HepG2 (cell line): ENCODE results near the gene SYPL2. TPM values are rescaled to one million over a fixed set of nuclear protein-coding genes. Genes with fewer than 3 reads are reported as not detected.
A peak's percentile ranks its signal among the peaks of the same experiment; 100 is the strongest.

ENCODE experiments used
- AFF4 ChIP-seq: sonication (generic); formaldehyde crosslinking; IDR thresholded peaks from 2 replicates; pipeline ENCODE4 v1.4.0; 2020; ENCODE audit warnings: missing genetic modification reagents
- ARNT2 ChIP-seq: sonication (generic); formaldehyde crosslinking; IDR thresholded peaks from 2 replicates; pipeline ENCODE4 v1.8.0; 2022; ENCODE audit warnings: mild to moderate bottlenecking, low read depth, missing genetic modification reagents, moderate library complexity
- ATF5 ChIP-seq: sonication (generic); formaldehyde crosslinking; IDR thresholded peaks from 2 replicates; pipeline ENCODE4 v1.4.0; 2020; ENCODE audit warnings: mild to moderate bottlenecking, low read depth, missing genetic modification reagents
- CC2D1A ChIP-seq: sonication (generic); formaldehyde crosslinking; IDR thresholded peaks from 2 replicates; pipeline ENCODE4 v1.8.1; 2023; ENCODE audit warnings: mild to moderate bottlenecking, missing genetic modification reagents
- ETS1 ChIP-seq: sonication (generic); formaldehyde crosslinking; IDR thresholded peaks from 2 replicates; pipeline ENCODE4 v1.4.0; 2020; ENCODE audit warnings: missing genetic modification reagents
- FOXC1 ChIP-seq: sonication (generic); formaldehyde crosslinking; IDR thresholded peaks from 2 replicates; pipeline ENCODE4 v1.8.0; 2022; ENCODE audit warnings: mild to moderate bottlenecking, missing genetic modification reagents, borderline replicate concordance
- MAF1 ChIP-seq: sonication (generic); formaldehyde crosslinking; IDR thresholded peaks from 2 replicates; pipeline ENCODE4 v1.5.0; 2020; ENCODE audit warnings: missing genetic modification reagents, borderline replicate concordance
- MAFK ChIP-seq, 2 experiments: IDR thresholded peaks in 1 of 2; conservative IDR thresholded peaks in 1 of 2; 2 replicates each; pipeline ENCODE4 v1.6.1; 2011; ENCODE audit warnings: improper control_type of control experiment in 2 of 2, low read length in 2 of 2
- NFE2 ChIP-seq: sonication (generic); formaldehyde crosslinking; IDR thresholded peaks from 2 replicates; pipeline ENCODE4 v1.4.0; 2020; ENCODE audit warnings: missing genetic modification reagents
- PAXIP1 ChIP-seq: sonication (generic); formaldehyde crosslinking; conservative IDR thresholded peaks from 2 replicates; pipeline ENCODE4 v1.4.0; 2020; ENCODE audit warnings: mild to moderate bottlenecking, missing genetic modification reagents, moderate library complexity
- PHB2 ChIP-seq: fragments of 450-650 bp; IDR thresholded peaks from 2 replicates; pipeline ENCODE4 v1.6.1; 2018; ENCODE audit not compliant: partially characterized antibody
- SIN3B ChIP-seq: fragments of 150-350 bp; IDR thresholded peaks from 2 replicates; pipeline ENCODE4 v1.6.1; 2014; ENCODE audit warnings: low read length
- TBL1XR1 ChIP-seq: fragments of 150-350 bp; IDR thresholded peaks from 2 replicates; pipeline ENCODE4 v1.6.1; 2014; ENCODE audit warnings: borderline replicate concordance, low read length; ENCODE audit not compliant: partially characterized antibody
- XRCC5 ChIP-seq: fragments of 200-400 bp; formaldehyde crosslinking; optimal IDR thresholded peaks from 2 replicates; pipeline ENCODE3; 2017; ENCODE audit warnings: mild to moderate bottlenecking, low read length
- ZFP82 ChIP-seq: sonication (generic); formaldehyde crosslinking; IDR thresholded peaks from 2 replicates; pipeline ENCODE4 v1.5.1; 2020; ENCODE audit warnings: mild to moderate bottlenecking, missing genetic modification reagents, borderline replicate concordance
- ZNF839 ChIP-seq: sonication (generic); formaldehyde crosslinking; IDR thresholded peaks from 2 replicates; pipeline ENCODE4 v1.4.0; 2020; ENCODE audit warnings: missing genetic modification reagents, mild to moderate bottlenecking, borderline replicate concordance
- polyA plus RNA-seq, 8 experiments: library from polyadenylated mRNA; depleted of rRNA in 3 of 8; stranded (reverse) in 7 of 8; unstranded in 1 of 8; fragments of >200 nt; fragmentation: Illumina TruSeq in 4 of 8; extraction: Trizol in 4 of 8; gene quantifications; 2 replicates each; pipeline versions ENCODE4 v1.2.1 to v1.2.3, GENCODE V29; 2011 to 2016; ENCODE audit warnings: low read depth in 4 of 8, missing spikeins in 1 of 8, mixed read lengths in 1 of 8; ENCODE audit not compliant: insufficient read depth in 1 of 8
- total RNA-seq, 5 experiments: library from RNA; depleted of rRNA; stranded (reverse); fragments of >200 nt; fragmentation: Illumina TruSeq; extraction: Trizol; gene quantifications; 2 replicates each; pipeline ENCODE4 v1.2.3, GENCODE V29; 2016; ENCODE audit warnings: low read depth in 1 of 5
- TF ChIP-seq, protein P1 (sequence below): sonication (generic); formaldehyde crosslinking; conservative IDR thresholded peaks from 2 replicates; pipeline ENCODE4 v1.8.0; 2022; ENCODE audit warnings: low read depth, missing genetic modification reagents

Gene SYPL2
- total and polyA plus RNA-seq, 2 of the 13 experiments (the other 11 are each of a cell fraction or from before 2014, with no cell fraction given) = 0.17 to 0.24 TPM

- TF ChIP-seq PAXIP1 (no peak), ATF5 (CRISPR knock-in tag) (no peak; the same call in 1 of the 2 replicates), NFE2 (peak; percentile 36; the same call in 1 of the 2 replicates), TBL1XR1 (no peak), XRCC5 (no peak), CC2D1A (CRISPR knock-in tag) (no peak), SIN3B (no peak; the same call in 1 of the 2 replicates), FOXC1 (CRISPR knock-in tag) (no peak), ZFP82 (CRISPR knock-in tag) (no peak), PHB2 (no peak), ZNF839 (CRISPR knock-in tag) (no peak), ETS1 (no peak; the same call in 1 of the 2 replicates), MAFK (conservative IDR thresholded peaks at IDR 0.05 in 1 of 2, IDR thresholded peaks at IDR 0.05 in 1 of 2; ENCODE audit: low read length in 2 of 2) (no peak), MAF1 (no peak), AFF4 (CRISPR knock-in tag) (no peak; the same call in 1 of the 2 replicates), ARNT2 (CRISPR knock-in tag) (peak; percentile 57; the same call in 1 of the 2 replicates)
- TF ChIP-seq, protein P1, sequence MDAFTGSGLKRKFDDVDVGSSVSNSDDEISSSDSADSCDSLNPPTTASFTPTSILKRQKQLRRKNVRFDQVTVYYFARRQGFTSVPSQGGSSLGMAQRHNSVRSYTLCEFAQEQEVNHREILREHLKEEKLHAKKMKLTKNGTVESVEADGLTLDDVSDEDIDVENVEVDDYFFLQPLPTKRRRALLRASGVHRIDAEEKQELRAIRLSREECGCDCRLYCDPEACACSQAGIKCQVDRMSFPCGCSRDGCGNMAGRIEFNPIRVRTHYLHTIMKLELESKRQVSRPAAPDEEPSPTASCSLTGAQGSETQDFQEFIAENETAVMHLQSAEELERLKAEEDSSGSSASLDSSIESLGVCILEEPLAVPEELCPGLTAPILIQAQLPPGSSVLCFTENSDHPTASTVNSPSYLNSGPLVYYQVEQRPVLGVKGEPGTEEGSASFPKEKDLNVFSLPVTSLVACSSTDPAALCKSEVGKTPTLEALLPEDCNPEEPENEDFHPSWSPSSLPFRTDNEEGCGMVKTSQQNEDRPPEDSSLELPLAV (CRISPR knock-in tag) = no peak
Measured at GRCh38 chr1:109425391-109426280, 40.7 kb upstream of the SYPL2 start (continued).
